NCI-H146 treated with DMSO at 0.1 percent for 48 hours (cell line): ENCODE results near the gene LAPTM4A.
"Not testable (repeated sequence)": the region's sequence is repeated elsewhere in the genome, so short reads cannot be mapped to it uniquely, and the experiment has no call there.

Experiments used
- DNase-seq: peaks from one replicate; lab custom pipeline; 2025; ENCODE audit not compliant: unreplicated experiment; lab: John Stamatoyannopoulos, UW

Gene LAPTM4A

DNA sequence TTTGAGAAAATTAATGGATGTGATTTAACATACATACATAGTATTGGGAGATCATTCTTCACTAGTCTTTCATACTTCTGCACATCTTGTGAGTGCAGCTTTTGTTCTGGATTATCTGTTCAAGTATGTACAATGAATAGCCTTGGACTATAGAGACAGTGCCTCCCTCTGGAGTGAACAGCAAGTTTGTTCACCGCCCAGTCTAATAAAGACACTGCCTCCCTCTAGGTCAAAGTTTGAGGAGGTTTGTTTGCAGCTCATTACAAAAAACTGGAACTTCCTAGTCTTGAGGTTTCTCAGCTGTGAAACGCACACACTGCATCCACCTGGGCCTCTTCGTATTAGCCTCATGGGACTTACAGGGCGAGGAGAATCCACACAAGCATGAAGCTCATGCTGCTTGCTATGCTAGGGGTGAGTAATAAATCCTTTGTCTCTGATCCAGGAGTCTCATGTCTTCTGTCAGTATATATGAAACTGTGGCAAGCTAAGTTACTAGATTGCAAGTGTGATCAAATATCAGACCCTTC lies 26.0 kb upstream of the LAPTM4A start:
- DNase-seq = no peak

DNA sequence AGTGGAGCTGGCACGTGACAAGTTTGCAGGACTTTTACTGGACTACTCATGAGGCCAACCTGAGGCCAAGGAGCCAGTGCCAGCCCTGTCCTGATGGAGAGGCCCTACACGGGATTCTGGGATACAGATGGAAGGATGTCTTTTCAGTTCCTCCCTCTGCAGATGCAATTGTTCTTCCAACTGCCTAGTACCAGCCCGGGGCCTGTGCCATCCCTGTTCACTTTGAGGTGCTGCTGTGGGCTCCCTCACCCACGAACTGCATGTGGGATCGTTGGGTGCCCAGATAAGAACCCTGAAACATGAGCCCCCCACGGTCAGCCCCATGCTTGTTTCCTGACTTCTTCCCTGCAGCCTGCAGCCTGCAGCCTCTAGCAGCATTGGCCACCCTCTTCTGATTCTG lies 25.3 kb upstream of the LAPTM4A start:
- no peak for DNase-seq

DNA sequence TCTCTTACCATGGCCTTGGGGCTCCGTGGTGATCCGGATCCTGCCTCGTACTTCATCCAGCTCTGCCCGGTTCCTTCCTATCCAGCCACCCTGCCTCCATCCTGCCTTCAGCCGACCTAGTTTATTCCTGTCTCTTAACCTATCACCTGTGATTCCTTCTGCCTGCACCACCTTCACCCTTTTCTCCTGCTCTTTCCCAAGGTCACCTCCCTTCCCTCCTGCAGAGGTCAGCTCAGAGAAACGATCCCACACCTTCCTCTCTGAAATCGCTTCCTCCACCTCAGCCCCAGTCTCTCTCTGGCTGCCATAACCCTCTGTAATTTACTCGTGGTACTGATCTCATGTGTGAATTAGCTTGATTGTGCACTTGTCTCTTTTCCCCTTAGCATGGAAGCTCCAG lies 23.5 kb upstream of the LAPTM4A start:
- no peak for DNase-seq

DNA sequence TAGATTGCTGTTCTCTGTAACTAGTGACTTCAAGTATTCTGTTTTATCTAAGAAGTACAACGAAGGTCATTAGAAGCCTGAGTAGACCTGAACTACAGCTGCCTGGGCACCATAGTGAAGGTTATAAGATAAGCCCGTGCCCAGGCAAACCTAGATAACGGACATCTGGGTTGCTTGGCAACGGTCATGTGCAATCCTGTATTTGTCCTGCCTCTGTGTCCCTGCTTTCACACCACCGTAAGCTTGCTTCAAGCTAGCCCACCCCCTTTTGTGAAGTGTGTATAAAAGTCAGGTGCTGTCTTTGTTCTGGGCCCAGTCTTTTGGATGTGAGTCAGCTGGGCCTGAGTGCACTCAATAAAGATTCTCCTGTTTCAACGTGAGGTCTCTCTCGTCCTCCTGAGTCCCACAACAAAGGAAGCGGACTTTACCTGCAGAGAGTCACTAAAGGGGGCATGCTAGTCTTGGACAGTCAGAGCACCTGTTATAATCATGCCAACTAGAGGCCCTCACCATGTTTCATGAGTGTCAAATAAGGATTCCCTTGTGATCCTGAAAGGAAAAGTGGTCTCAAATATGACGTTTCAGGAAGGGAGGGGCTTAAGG lies 22.7 kb upstream of the LAPTM4A start:
- DNase-seq = not testable (repeated sequence)

DNA sequence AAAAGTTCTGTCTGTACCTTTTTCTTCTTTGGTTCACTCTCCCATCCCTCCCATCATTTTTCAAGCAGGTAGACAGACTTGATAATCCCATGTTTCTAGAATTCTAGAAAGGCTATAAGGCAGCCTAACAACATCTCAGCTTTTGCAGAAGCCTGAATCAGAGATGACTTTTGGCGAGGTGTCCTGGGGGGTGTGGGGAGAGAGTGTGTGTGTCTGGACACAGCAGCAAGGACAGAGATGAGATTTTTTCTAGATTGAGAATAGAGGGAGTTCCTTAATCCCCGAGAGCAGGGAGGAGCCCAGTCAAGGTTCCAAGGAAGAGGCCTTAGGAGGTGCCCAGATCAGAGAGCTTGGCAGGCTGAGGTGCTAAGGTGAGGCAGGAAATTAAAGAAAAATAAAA lies 22.0 kb upstream of the LAPTM4A start:
- no peak for DNase-seq

DNA sequence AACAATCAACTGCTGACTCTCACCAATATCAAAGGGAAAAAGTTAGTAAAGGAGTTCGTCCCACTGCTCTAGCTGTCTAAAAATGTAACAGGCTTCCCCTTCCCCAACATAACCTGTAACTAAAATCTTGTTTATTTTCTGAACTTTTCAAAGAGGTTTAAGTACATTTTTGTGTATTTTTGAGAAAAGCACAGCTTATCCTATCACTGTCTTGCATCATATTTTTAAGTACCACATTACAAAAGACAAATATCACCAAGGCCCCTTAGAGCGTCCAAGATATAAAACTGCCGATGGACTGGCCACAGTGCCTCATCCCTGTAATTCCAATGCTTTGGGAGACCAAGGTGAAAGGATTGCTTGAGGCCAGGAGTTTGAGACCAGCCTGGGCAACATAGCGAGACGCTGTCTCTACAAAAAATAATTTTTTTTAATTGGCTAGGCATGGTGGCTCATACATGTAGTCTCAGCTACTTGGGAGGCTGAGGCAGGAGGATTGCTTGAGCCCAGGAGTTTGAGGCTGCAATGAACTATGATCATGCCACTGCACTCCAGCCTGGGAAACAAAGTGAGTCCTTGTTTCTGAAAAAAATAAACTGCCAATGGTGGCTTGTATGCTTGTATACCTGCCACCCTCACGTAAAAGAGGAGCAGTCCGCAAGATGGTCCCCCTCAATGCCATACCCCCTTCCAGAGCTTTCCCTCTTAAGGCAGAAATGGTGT lies 21.2 kb upstream of the LAPTM4A start:
- DNase-seq = no peak

DNA sequence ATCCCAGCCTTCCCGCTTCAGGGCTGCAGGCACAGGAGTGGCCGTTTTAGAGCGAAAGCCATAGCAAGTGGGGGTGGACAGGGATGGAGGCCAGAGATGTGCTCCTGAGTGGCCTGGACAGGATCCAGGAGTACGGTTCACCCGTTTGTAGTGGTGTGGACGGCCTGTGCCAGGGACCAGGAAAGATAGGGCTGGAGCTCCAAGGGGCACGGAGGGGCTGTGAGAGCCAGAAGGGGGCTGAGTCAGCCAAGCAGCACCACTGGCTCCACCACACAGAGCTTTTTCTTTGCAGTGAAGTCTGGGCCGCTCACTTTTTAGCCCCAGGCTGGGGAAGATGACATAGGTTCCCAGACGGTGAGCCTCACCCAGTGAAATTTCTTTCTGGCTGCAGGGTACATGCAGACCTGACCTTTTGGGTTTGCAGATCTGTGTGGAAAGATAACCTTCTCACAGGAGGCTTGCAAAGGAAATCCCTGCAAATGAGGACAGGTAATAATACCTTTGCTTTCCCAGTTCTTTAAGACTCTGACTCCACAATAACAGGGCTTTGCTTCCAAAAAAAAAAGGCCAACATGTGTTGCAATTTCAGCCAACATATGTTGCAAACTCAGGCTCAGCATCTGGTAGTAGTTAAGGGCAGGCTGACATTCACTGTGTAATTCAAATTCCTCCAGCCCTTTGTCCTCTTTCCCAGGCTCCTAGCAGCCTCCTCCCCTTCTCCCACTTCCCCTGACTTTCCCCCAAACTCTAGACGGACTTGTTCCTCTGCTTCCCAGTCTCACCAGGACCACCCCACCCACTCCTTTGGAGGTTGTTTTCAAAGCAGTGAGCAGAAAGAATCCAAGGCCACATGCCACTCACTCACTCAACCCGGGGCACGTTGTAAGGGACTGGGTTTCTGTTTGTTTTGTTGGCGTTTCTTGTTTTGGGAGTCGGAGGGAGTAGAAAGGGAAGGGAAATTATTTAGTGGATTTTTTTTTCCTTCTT lies 20.3 kb upstream of the LAPTM4A start:
- no peak for DNase-seq

DNA sequence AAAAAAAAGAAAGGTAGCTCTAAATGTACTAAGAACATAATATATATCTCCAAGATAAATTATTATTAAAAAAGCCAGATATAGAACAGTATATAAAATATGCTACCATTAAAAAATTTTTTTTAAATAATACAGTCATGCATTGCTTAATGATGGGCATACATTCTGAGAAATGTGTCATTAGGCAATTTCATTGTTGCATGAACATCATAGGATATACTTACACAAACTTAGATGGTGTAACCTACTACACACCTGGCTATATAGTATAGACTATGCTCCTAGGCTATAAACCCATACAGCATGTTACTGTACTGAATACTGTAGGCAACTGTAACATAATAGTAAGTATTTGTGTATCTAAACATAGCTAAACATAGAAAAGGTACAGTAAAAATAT lies 18.3 kb upstream of the LAPTM4A start:
- no peak for DNase-seq

DNA sequence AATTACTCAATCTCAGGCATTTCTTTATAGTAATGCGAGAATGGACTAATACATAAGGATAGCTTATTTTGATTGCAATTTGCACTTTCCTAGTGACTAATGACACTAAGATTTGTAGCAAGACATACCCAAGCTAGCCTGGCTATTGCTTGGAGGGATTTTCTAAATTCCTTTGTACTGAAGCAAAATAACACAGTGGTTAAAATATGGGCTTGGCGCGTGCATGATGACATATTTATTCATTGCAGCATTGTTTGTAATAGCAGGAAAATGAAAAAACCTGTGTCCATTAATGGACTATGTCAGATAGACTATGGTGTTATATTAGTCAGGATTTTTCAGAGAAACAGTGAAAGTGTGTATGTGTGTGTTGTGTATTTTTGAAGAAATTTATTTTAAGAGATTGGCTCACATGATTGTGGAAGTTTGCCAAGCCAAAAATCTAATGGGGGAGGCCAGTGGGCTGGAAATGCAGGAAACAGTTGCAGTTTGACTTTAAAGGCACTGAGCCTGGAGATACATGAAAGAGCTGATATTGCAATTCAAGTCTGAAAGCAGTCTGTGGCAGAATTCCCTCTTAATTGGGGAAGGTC lies 16.7 kb upstream of the LAPTM4A start:
- DNase-seq = no peak

DNA sequence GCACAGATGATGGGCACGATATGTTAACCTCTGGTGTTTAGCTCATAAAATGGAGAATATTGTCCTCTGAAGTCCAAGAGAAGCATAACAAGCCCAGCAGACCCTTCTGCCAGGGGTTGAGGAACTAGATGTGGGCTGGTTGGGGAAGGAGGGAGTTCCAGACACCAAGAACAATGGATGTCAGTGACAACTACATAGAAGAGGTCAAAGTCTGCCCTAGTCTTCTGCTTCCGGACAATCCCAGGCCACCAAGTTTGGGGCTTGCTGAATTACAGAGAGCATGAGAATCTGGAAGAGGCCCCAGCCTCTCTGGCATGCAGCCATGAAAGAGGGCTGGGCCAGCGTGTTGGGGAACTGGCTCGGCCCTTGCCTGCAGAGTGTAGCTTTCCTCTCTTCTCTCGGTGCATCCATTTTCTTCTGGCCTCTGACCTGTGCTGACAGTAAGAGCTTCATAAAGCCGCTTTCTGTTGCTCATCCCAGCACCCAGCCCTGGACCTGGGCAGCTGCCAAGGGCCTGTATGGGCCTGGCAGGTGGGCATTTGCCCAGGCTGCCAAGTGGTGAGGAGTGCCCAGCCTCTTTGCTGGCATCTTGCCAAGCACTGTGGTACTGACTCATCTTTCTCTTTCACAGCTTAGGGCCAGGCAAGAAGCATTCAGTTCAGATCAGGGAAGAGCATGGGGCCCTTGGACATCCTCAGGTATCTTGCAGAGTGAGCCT lies 14.6 kb upstream of the LAPTM4A start:
- DNase-seq = no peak

DNA sequence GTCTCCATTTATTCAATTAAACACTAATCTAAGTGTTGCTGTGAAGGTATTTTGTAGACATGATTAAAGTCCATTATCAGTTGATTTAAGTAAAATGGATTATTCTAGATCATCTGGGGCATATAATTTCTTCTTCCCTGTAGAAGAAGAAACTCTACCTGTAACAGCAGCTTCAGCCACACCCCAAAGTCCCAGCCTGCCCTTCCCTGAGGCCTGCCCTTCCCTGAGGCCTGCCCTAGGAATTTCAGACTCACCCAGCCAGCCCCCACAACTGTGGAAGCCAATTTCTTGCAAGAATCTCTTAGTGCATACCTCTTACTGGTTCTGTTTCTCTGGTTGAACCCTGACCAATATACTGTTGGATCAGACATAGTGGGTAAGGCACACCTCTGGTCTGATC lies 13.4 kb upstream of the LAPTM4A start:
- DNase-seq = no peak

DNA sequence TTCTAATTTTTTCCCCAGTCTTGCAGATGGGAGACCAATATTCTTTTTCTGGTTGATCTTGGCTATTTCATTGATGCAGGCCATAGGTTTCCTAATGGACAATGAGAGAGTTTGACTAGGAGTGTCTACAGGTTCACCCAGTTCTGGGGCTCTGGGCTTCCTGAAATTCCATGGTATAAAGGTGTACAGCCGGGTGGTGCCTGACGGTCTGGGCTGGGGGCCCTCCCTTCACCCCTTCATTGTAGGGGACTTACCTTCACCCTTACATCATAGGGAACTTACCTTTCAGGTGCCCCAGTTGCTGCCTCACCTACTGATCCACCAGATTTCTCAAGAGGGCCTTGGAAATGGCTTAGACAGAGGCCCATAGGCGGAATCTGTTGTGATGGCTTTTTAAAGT lies 13.0 kb upstream of the LAPTM4A start:
- DNase-seq = no peak

DNA sequence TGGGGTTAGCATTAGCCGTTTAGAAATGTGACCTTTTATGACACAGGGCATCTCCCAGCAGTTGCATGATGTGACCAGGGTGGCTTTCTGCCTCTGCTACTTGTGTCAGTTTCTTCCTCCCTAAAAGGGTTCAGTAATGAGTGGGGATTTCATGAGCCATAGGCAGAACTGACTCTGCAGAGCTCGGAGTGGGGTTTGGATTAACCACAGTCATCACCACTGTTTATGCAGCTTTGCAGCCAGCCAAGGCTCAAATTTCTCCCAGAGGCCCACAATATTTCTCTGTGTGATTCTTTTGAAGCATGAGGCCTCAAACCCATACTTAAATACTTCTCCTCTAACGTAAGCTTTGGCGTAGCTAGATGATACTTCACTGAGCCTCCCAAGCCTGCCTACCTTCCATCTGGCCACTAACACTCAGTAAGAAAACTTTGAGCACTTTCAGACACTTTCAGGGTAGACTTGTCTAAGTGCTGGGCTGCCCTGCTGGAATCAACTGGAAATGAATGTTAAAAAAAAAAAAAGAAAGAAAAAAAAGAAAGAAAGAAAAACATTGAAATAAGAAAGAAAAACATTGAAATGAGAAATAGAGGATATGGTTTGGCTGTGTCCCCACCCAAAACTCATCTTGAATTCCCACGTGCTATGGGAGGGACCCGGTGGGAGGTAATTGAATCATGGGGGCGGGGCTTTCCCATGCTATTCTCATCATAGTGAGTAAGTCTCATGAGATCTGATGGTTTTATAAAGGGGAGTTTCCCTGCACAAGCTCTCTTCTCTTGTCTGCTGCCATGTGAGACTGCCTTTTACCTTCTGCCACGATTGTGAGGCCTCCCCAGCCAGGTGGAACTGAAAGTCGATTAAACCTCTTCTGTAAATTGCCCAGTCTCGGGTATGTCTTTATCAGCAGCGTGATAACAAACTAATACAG lies 11.5 kb upstream of the LAPTM4A start:
- no peak for DNase-seq

DNA sequence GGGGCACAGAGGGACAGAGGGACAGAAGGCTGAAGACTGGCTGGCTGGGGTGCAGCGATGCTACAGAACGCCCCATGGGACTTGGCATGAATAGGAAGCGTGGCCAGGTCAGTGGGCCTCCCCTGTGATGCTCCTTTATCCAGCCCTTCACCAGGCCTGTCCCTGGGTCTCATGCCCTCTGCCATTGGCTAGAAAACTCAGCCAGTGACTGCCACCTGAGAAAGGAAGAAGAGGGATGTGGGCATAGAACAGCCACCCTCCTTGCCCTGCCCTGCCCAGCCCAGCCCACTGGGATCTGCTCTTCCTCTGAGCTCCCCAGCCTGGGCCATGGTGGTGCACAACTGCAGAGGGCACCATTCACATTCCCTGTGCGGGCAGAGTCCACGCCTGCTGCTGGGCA lies 10.5 kb upstream of the LAPTM4A start:
- DNase-seq = no peak

DNA sequence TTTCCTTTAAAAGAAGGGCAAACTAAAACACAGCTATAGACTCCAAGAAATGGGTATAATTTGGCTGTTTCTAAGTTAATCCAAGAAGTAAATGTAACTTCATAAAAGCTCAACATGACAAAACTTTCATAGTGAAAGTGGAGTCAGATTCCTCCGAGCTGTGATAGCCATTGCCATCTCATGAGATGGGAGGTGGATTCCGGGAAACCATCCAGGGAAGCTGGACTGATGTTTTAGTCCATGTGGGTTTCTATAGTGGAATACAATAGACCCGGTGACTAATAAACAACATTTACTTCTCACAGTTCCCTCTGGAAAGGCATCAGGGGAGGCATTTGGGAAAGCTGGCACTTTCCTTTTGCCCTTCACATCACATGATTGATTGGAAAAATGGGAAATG lies 10.0 kb upstream of the LAPTM4A start:
- DNase-seq = no peak

DNA sequence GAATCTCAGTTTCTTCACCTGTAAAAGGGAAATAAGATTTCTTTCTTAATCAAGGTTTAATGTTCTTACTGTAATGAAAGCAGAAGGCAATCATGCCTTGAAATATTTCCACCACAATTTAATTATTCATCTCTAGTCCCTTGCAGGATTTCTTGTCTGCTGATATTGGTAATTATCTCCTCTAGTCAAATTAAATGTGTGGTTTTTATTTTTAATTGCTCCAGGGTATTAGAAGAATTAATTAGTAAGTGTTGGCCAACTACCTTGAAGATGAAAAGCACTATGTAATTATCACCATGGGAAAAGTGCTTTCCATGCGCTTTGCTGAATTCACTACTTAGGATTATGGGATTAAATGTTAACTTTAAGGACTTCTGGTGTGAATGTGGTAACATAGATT lies 8.7 kb upstream of the LAPTM4A start:
- no peak for DNase-seq

DNA sequence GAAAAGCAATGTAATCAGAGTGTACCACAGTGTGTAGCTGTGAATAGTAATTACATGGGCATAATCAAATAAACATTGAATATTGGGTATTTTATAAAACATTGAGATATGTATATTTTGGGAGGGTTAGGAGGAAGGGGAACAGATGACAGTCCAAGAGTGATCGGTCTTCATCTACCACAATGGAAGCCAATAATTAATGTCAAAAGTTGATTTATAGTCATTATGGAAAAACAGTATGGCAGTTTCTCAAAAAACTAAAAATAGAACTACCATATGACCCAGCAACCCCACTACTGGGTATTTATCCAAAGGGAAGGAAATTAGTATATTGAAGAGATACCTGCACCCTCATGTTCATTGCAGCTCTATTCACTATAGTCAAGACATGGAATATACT lies 5.8 kb upstream of the LAPTM4A start:
- no peak for DNase-seq

DNA sequence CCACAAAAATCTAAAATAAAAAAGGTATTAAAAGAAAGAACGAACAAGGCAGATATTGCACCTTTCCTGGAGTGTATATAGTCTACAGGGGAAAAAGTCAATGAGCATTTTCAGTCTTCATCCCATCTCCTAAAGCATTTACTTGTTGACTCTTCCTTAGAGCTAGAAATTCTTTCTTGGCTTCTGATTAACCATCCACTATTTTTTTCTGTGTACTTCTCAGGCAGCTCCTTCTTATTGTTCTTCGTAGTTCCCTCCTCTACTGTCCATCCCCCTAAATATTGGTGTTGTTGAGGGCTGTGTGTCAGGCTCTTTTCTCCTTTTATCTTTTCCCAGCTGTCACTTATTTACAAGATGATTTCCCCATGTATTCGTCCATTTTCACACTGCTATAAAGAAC lies 3.5 kb upstream of the LAPTM4A start:
- DNase-seq = no peak

DNA sequence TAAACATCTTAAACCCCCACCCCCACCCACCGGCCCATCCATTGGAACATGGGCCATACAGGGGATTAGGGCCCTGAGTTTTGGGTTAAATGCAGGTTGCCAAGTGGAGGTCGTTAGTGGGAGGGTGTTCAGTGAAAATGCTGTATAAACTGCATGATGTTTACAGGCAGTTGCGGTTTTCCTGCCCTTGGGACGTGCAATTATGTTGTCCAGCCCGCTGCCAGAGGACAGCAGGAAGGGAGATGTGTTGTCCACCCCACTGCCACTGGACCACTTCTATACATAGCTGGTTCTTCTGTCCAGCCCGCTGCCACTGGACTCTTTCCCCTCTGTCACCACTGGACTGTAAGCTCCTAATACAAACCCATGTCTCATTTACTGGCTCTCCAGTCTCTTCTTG lies 2.7 kb upstream of the LAPTM4A start:
- no peak for DNase-seq

DNA sequence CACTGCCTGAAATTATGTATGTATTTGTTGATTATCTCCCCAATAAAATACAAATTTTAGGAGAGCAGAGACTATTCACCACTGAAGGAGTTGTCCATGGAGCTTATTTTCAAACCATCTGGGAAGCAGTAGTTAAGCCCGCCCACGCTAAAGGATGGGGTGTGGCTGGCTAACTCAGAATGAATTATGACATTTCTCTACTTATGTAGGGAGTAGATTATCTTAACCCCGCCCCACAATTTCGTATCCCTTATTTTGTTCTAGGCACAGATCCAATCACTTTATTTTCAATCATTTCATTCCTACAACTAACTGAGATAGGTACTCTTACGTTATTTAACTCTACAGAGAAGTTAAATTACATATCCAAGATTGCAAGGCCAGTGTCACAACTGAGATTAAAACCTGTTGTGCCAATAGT lies 1.4 kb upstream of the LAPTM4A start:
- DNase-seq = peak; percentile 26
